H1 (cell line): ENCODE measurements around the gene GDF3. TPM values are rescaled to one million over a fixed set of nuclear protein-coding genes. Genes with fewer than 3 reads are reported as not detected.
A peak's percentile ranks its signal among the peaks of the same experiment; 100 is the strongest.

ENCODE experiments used
- CTCF ChIA-PET: fragments of 300-600 bp; sonication (Branson Sonifier 250); formaldehyde crosslinking; loops from one replicate; lab custom pipeline; 2021; ENCODE audit not compliant: partially characterized antibody; lab: Charles Lee
- POLR2A ChIA-PET: fragments of 300-600 bp; sonication (Branson Sonifier 250); formaldehyde crosslinking; loops from one replicate; lab custom pipeline; 2021; ENCODE audit warnings: inconsistent platforms; ENCODE audit not compliant: partially characterized antibody; lab: Charles Lee
- DNase-seq, 2 experiments: peaks; one replicate each; pipeline versions ENCODE4 v3.0.0 to v3.0.0-alpha.2; 2010 to 2022; ENCODE audit warnings: low spot score in 2 of 2, low read depth in 1 of 2, mixed read lengths in 1 of 2
- FAIRE-seq: peaks from 2 replicates; lab custom pipeline; 2011; peaks lifted over from hg19 to GRCh38; lab: Jason Lieb, UNC
- H2AFZ ChIP-seq: 2 replicates; pipeline ENCODE4 v1.8.1; 2012; ENCODE audit warnings: low read length, inconsistent platforms
- H2AK5ac ChIP-seq: 2 replicates; pipeline ENCODE4 v1.6.1; 2013; ENCODE audit warnings: low read depth, low read length
- H2BK120ac ChIP-seq: replicated peaks from 2 replicates; pipeline ENCODE3; 2013; ENCODE audit warnings: low read depth, low read length, inconsistent platforms
- H2BK12ac ChIP-seq: 2 replicates; pipeline ENCODE4 v1.6.1; 2013; ENCODE audit warnings: low read depth, low read length
- H2BK15ac ChIP-seq: 2 replicates; pipeline ENCODE4 v1.6.1; 2013; ENCODE audit warnings: low read length
- H2BK20ac ChIP-seq: 2 replicates; pipeline ENCODE4 v1.6.1; 2013; ENCODE audit warnings: low read length
- H2BK5ac ChIP-seq: 2 replicates; pipeline ENCODE4 v1.6.1; 2013; ENCODE audit warnings: low read depth, low read length
- H3K14ac ChIP-seq: 2 replicates; pipeline ENCODE4 v1.6.1; 2013; ENCODE audit warnings: inconsistent platforms; ENCODE audit not compliant: insufficient read length
- H3K18ac ChIP-seq: 2 replicates; pipeline ENCODE4 v1.6.1; 2013; ENCODE audit warnings: low read length; ENCODE audit errors: extremely low read depth
- H3K23ac ChIP-seq: 2 replicates; pipeline ENCODE4 v1.6.1; 2013; ENCODE audit warnings: inconsistent platforms; ENCODE audit not compliant: insufficient read length
- H3K23me2 ChIP-seq: 2 replicates; pipeline ENCODE4 v1.6.1; 2013; ENCODE audit warnings: low read depth, low read length
- H3K27ac ChIP-seq: 2 replicates; pipeline ENCODE4 v1.6.1; 2011; ENCODE audit warnings: low read depth, low read length, inconsistent platforms
- H3K27me3 ChIP-seq, 4 experiments: replicated peaks in 1 of 4; 1 replicate in 1 of 4; 2 replicates in 3 of 4; pipeline versions ENCODE4 v1.6.1 to v1.8.1; 2011 to 2013; ENCODE audit warnings: low read length in 3 of 4, mild to moderate bottlenecking in 3 of 4, inconsistent platforms in 2 of 4, mixed read lengths in 2 of 4, moderate library complexity in 1 of 4; ENCODE audit not compliant: control insufficient read depth in 3 of 4, insufficient read depth in 3 of 4; ENCODE audit errors: extremely low read depth in 1 of 4
- H3K36me3 ChIP-seq, 4 experiments: 2 replicates each; pipeline versions ENCODE4 v1.6.1 to v1.8.1; 2011 to 2013; ENCODE audit warnings: mild to moderate bottlenecking in 4 of 4, low read length in 3 of 4, moderate library complexity in 2 of 4, control low read depth in 1 of 4, inconsistent platforms in 1 of 4; ENCODE audit not compliant: insufficient read depth in 4 of 4, control insufficient read depth in 2 of 4
- H3K4ac ChIP-seq: replicated peaks from 2 replicates; pipeline ENCODE3; 2013; ENCODE audit warnings: low read length, low read depth, mixed read lengths, inconsistent platforms; ENCODE audit not compliant: insufficient read length
- H3K4me1 ChIP-seq, 4 experiments: replicated peaks in 1 of 4; 1 replicate in 1 of 4; 2 replicates in 3 of 4; pipeline versions ENCODE4 v1.6.1 to v1.8.1; 2011 to 2013; ENCODE audit warnings: low read length in 3 of 4, inconsistent platforms in 2 of 4, mixed read lengths in 1 of 4; ENCODE audit not compliant: insufficient read depth in 4 of 4, control insufficient read depth in 3 of 4
- H3K4me2 ChIP-seq, 2 experiments: 2 replicates each; pipeline versions ENCODE4 v1.6.1 to v1.8.1; 2011 to 2013; ENCODE audit warnings: low read depth in 2 of 2, low read length in 2 of 2, control low read depth in 1 of 2, inconsistent platforms in 1 of 2, mild to moderate bottlenecking in 1 of 2; ENCODE audit not compliant: insufficient read depth in 1 of 2
- H3K4me3 ChIP-seq, 4 experiments: fragments of 200-600, 300-600 bp in 1 of 4; sonication (generic), shearing (Covaris generic), sonication (Bioruptor Twin) in 1 of 4; 2 replicates each; pipeline versions ENCODE4 v1.5.1 to v1.8.1; 2011 to 2016; ENCODE audit warnings: low read length in 4 of 4, low read depth in 3 of 4, control low read depth in 2 of 4, inconsistent platforms in 2 of 4, mild to moderate bottlenecking in 2 of 4, mixed read lengths in 1 of 4, moderate library complexity in 1 of 4; ENCODE audit not compliant: insufficient read depth in 2 of 4; ENCODE audit errors: extremely low read depth in 1 of 4
- H3K56ac ChIP-seq: replicated peaks from 2 replicates; pipeline ENCODE3; 2013; ENCODE audit warnings: low read depth, mild to moderate bottlenecking, mixed read lengths, low read length, inconsistent platforms; ENCODE audit not compliant: insufficient read length
- H3K79me1 ChIP-seq: 2 replicates; pipeline ENCODE4 v1.6.1; 2013; ENCODE audit warnings: low read depth, low read length, control low read depth
- H3K79me2 ChIP-seq, 2 experiments: 2 replicates each; pipeline versions ENCODE4 v1.6.1 to v1.8.1; 2012 to 2013; ENCODE audit warnings: low read length in 2 of 2, mild to moderate bottlenecking in 2 of 2, inconsistent platforms in 1 of 2; ENCODE audit not compliant: insufficient read depth in 2 of 2, control insufficient read depth in 1 of 2
- H3K9ac ChIP-seq, 4 experiments: replicated peaks in 1 of 4; 1 replicate in 1 of 4; 2 replicates in 3 of 4; pipeline versions ENCODE4 v1.6.1 to v1.8.1; 2011 to 2013; ENCODE audit warnings: low read depth in 3 of 4, low read length in 3 of 4, control low read depth in 2 of 4, mild to moderate bottlenecking in 2 of 4, moderate library complexity in 2 of 4, inconsistent platforms in 1 of 4; ENCODE audit errors: extremely low read depth in 1 of 4
- H3K9me3 ChIP-seq, 2 experiments: 2 replicates each; pipeline versions ENCODE4 v1.6.1 to v1.8.1; 2012 to 2013; ENCODE audit warnings: mild to moderate bottlenecking in 2 of 2, moderate library complexity in 2 of 2, control low read depth in 1 of 2, inconsistent platforms in 1 of 2, low read depth in 1 of 2, low read length in 1 of 2, mixed read lengths in 1 of 2; ENCODE audit not compliant: insufficient read depth in 2 of 2
- H4K20me1 ChIP-seq, 2 experiments: replicated peaks in 1 of 2; 2 replicates each; pipeline versions ENCODE3 to v1.8.1; 2011 to 2013; ENCODE audit warnings: inconsistent platforms in 2 of 2, low read length in 2 of 2, mild to moderate bottlenecking in 1 of 2; ENCODE audit not compliant: insufficient read depth in 2 of 2, control insufficient read depth in 1 of 2
- H4K5ac ChIP-seq: 2 replicates; pipeline ENCODE4 v1.6.1; 2013; ENCODE audit warnings: low read length, low read depth, mixed read lengths, inconsistent platforms; ENCODE audit not compliant: insufficient read length
- H4K8ac ChIP-seq: 2 replicates; pipeline ENCODE4 v1.8.0; 2013; ENCODE audit warnings: mild to moderate bottlenecking, moderate library complexity, low read length, inconsistent platforms; ENCODE audit not compliant: insufficient read depth; ENCODE audit errors: extremely low read depth
- H4K91ac ChIP-seq: replicated peaks from 2 replicates; pipeline ENCODE3; 2013; ENCODE audit warnings: low read length, mixed read lengths, inconsistent platforms; ENCODE audit not compliant: insufficient read length
- POU5F1 ChIP-seq: IDR thresholded peaks from 2 replicates; pipeline ENCODE4 v1.6.1; 2011; ENCODE audit warnings: low read depth, mild to moderate bottlenecking, low read length, moderate library complexity
- RAD21 ChIP-seq, 2 experiments: IDR thresholded peaks in 1 of 2; conservative IDR thresholded peaks in 1 of 2; 2 replicates each; pipeline ENCODE4 v1.6.1; 2011; ENCODE audit warnings: low read depth in 2 of 2, low read length in 2 of 2, improper control_type of control experiment in 1 of 2, inconsistent platforms in 1 of 2, mild to moderate bottlenecking in 1 of 2, moderate library complexity in 1 of 2
- WGBS, 2 experiments: shearing (Covaris generic) in 1 of 2; methylation state at CpG; one replicate each; pipeline versions ENCODE4 v1.1.6 to v1.1.7; 2013 to 2015; ENCODE audit warnings: low lambda C conversion rate in 2 of 2, mixed read lengths in 2 of 2, inconsistent platforms in 1 of 2, low coverage in 1 of 2, missing lambda C conversion rate in 1 of 2; ENCODE audit not compliant: insufficient replicate concordance in 2 of 2, insufficient coverage in 1 of 2, insufficient read length in 1 of 2; ENCODE audit errors: extremely low coverage in 1 of 2, missing lambda C conversion rate in 1 of 2; 5-methylcytosine and 5-hydroxymethylcytosine counted together
- polyA plus RNA-seq, 7 experiments: library from polyadenylated mRNA; depleted of rRNA in 3 of 7; stranded (reverse) in 5 of 7; unstranded in 2 of 7; fragments of >200 nt in 5 of 7; fragments of 200-250 nt in 2 of 7; gene quantifications; 1 replicate in 5 of 7; 2 replicates in 1 of 7; 4 replicates in 1 of 7; pipeline versions ENCODE4 v1.2.1 to v1.2.3, GENCODE V29; 2011 to 2013; ENCODE audit warnings: missing spikeins in 2 of 7, mixed read lengths in 2 of 7
- total RNA-seq: library from RNA; stranded (reverse); fragmentation: NEBNext Ultra II Directional; extraction: Animal tissue kit (Norgen Biotek cat#: 25700); gene quantifications from 2 replicates; pipeline ENCODE4 v1.2.1, GENCODE V29; 2021
- TF ChIP-seq, protein P1 (sequence below): IDR thresholded peaks from 2 replicates; pipeline ENCODE4 v1.6.1; 2011; ENCODE audit warnings: low read length, improper control_type of control experiment

The GDF3 gene
- total and polyA plus RNA-seq, 2 of the 8 experiments (the other 6 are each of a cell fraction or from before 2014, with no cell fraction given): 4.3 to 16.8 TPM

DNA sequence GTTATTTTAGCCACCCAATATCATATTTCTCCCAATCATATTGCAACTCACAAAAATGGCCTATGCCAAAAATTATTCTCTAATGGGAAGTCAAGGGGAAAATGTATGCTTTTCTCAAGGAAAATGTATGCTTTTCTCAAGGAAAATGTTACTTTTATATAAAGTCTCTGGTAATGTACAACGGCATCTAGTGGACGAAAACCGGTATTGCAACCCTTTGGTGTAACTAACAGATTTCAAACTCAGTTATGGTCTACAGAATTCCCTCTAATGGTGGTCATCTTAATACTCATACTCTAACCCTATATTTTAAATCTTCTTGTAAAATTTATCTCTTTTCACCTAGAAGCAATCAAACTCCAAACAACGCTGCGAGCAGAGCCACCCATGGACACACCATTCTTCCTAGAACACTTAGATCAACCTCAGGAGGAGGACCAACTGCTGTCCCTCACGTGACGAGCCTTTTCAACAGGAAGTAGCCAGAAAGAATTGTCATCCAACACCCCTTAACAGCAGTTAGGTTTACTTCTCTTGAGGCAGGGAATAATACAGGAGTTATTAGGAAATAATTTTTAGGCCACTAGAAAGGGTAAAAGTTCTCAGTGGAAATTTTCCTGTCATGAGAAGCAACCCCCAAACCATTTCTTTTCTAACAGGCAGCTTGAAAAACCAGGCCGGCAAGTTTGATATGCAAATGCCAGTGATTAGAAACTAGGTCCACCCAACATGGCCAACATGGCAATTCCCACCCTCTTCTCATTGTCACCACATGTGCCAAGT lies 50.0 kb downstream of the GDF3 start:
- Histone ChIP-seq H3K4me1 (peaks cover 6 to 17% (median 13%) of the 10 kb centered on the region in 4 experiments; a peak in 6 of 7 replicates), H2AK5ac (no peak overlapping the region), H3K18ac (no peak overlapping the region), H3K4ac (no peak overlapping the region), H2BK15ac (peak overlapping the region; percentile 14; the same call in 1 of the 2 replicates), H4K5ac (no peak overlapping the region), H3K23ac (no peak overlapping the region), H3K9ac (no peak overlapping the region), H3K79me2 (no peaks in the 10 kb centered on the region), H2BK20ac (no peak overlapping the region), H2BK120ac (peak overlapping the region; percentile 55), H3K4me2 (peak overlapping the region; percentile 23 to 46; a peak in 1 of 4 replicates), H3K9me3 (no peaks in the 10 kb centered on the region), H3K23me2 (no peaks in the 10 kb centered on the region), H4K91ac (no peak overlapping the region), H3K36me3 (no peaks in the 10 kb centered on the region), H3K4me3 (peak overlapping the region in 1 of 4 experiments; percentile 17; a peak in 1 of 8 replicates), H2BK5ac (0 out of 2 replicates have a peak overlapping the region, but pooled peaks have one; percentile 4), H3K27me3 (no peaks in the 10 kb centered on the region), H2BK12ac (peak overlapping the region; percentile 56; the same call in 1 of the 2 replicates), H2AFZ (peak overlapping the region; percentile 40; the same call in 1 of the 2 replicates), H3K14ac (no peak overlapping the region), H4K20me1 (no peaks in the 10 kb centered on the region), H3K56ac (no peak overlapping the region), H3K79me1 (no peaks in the 10 kb centered on the region), H4K8ac (no peak overlapping the region), H3K27ac (no peak overlapping the region)
- WGBS, 2 experiments: 37% methylated on average over 8 of the region's 8 CpGs; no CpG with 5 or more reads in 1 of the 2 experiments
- POLR2A ChIA-PET: interaction anchor here (0.7 to 1.3 kb wide), 3 partner anchors 8 to 176 kb away, joined by 3 to 4 read pairs (median 3); no protein-coding TSS in a partner anchor
- DNase-seq (no peak), FAIRE-seq (peak; percentile 71)
- CTCF ChIA-PET: interaction anchor here (0.6 to 9.4 kb wide), 17 partner anchors 8 to 343 kb away, joined by 3 to 53 read pairs (median 4); partner anchors contain the start of genes APOBEC1 and GDF3
- no peak for TF ChIP-seq POU5F1
- TF ChIP-seq RAD21 (IDR thresholded peaks at IDR 0.05 in 1 of 2, conservative IDR thresholded peaks at IDR 0.05 in 1 of 2; ENCODE audit: low read depth in 2 of 2, low read length in 2 of 2): peak in 1 of 2 experiments; percentile 45; a peak in 2 of 4 replicates
- TF ChIP-seq, protein P1, sequence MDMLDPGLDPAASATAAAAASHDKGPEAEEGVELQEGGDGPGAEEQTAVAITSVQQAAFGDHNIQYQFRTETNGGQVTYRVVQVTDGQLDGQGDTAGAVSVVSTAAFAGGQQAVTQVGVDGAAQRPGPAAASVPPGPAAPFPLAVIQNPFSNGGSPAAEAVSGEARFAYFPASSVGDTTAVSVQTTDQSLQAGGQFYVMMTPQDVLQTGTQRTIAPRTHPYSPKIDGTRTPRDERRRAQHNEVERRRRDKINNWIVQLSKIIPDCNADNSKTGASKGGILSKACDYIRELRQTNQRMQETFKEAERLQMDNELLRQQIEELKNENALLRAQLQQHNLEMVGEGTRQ: peak; percentile 37; the same call in 1 of the 2 replicates
